Left lobe of liver (tissue), 2 donors: ENCODE data around the gene BRPF3. TPM values are rescaled to one million over a fixed set of nuclear protein-coding genes. Genes with fewer than 3 reads are reported as not detected.

Experiments used
- ATAC-seq: fragments of 200-7000 bp; cut with Tn5 transposase; one replicate; pipeline ENCODE4 v1.9.1; 2020; ENCODE audit warnings: mild to moderate bottlenecking, moderate library complexity
- DNase-seq: peaks from one replicate; pipeline ENCODE4 v3.0.0-alpha.2; 2020; ENCODE audit warnings: low spot score
- total RNA-seq: library from RNA; stranded (reverse); gene quantifications from one replicate; pipeline ENCODE4 v1.2.1, GENCODE V29; 2021
- donor health status: DM: no; HTN: no; CAD: no; lungs with moderate emphysema.
- donor health status: DM: no; HTN: yes; CAD: no.

The BRPF3 gene
- total RNA-seq, 1 donor from 2014 or later, result 18.4 TPM

GRCh38 chr6:36227379-36228228, 31.1 kb downstream of the BRPF3 start:
- DNase-seq (no peak), ATAC-seq (no peak)

DNA sequence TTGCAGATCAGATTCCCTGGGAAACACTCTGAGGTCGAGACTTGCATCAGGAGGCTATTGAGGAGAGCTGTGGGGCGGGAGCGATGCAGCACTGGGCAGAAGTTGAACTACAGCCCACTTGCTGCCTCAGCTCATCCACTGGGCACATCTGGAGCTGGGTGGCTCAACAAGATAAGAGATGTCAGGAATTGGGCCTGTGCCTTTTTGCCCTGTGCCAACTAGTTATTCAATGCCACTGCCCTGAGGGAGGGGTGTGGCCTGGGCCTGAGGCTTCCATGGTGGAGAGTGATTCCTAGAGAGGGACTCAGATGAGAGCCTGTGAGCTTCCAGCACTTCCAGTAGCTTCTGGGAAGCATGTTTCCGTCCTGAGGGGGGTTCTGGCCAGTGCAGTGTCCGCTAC, 32.7 kb downstream of the BRPF3 start:
- DNase-seq (no peak), ATAC-seq (peak; percentile 57)

DNA sequence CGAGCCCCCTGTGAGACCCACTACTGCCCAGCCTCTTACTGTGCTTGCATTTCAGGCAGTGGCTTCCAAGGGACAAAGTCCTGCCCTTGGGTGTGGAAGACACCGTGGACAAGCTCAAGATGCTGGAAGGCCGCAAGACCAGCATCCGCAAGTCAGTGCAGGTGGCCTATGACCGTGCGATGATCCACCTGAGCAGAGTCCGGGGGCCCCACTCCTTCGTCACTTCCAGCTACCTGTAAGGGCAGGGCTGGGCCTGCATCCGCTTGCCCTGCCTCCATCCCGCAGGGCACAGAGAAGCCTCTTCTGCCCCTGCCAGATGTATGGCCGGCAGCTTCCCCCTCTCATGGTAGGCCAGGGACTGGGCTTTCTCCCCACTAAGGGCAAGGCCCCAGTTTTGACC, 33.8 kb downstream of the BRPF3 start:
- ATAC-seq (no peak), DNase-seq (no peak)

DNA sequence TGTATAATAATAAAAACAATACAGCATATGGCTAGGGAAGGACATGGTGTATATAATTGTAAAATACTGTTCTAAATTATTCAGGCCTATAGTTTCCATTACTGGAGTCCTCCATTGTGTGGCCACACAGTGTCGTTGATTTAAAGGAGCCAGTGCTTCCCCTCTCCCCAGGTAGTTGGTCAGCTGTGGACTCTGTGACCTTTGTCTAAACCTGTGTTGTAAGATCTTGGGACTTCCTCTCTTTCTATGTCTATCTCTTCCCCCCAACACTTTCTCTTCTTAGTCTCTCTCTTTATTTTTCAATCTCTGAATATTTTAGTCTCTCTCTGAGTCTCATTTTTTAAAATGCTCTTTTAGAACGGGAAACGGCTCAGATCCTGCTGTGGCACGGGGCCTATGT, 35.6 kb downstream of the BRPF3 start:
- DNase-seq (no peak), ATAC-seq (peak; percentile 49)

DNA sequence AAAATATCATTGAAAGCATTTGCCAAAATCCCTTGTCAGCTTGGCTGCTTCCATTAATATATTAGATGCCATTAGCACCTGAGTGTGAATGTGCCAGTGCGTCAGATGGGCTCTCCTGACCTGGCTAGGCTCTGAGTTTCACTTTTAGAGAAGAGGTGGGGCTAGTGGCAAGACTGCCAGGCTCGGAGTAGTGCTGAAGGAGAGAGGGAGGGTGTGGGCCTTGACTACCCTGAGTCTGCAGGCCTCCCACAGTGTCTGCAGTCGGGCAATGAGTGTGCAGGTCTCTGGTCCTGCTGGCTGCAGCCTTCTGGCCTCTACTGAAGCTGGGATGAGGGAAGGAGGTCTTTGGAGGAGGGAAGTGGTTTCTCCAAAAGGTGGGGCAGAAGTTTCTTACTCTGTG, 38.8 kb downstream of the BRPF3 start:
- peak; percentile 37 for ATAC-seq

GRCh38 chr6:36235862-36236261, 39.3 kb downstream of the BRPF3 start:
- no peak for DNase-seq
- no peak for ATAC-seq

More for the DNA sequence above, 38.8 kb downstream of the BRPF3 start:
- DNase-seq, result no peak

GRCh38 chr6:36239774-36240173, 43.2 kb downstream of the BRPF3 start:
- DNase-seq, result no peak
- ATAC-seq, result no peak

GRCh38 chr6:36241728-36242127, 45.2 kb downstream of the BRPF3 start:
- ATAC-seq, result no peak
- no peak for DNase-seq

GRCh38 chr6:36242161-36242560, 45.6 kb downstream of the BRPF3 start:
- DNase-seq (no peak), ATAC-seq (no peak)

GRCh38 chr6:36242626-36243025, 46.1 kb downstream of the BRPF3 start:
- ATAC-seq (no peak), DNase-seq (no peak)

DNA sequence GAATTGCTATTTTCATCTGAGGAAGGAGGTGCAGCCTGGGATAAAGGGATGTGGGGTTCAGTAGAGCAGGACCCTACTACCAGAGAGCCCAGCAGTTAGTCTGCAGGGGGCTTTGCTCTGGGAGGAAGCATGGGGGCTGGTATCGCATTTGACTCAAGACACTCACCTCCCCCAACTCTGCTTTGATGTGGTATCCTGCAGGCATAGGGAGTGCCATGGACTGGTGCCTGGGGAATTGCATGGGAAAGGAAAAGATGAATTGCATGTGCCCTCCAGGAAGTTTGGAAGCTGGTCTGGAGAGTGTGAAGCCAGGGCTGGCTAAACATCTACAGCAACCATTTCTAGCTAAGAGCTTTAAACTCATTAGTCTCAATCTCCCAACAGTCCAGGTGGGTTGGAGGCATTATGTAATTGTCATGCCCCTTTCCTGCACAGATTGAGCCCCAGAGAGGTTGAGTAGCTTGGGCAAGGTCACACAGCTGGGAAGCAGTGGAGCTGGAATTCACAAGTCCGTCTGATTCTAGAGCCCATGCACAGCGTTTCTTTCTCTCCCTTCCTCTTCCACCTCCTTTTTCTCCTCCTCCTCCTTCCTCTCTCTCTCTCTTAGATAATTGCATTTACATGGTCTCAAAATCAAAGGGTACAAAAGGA, 47.1 kb downstream of the BRPF3 start:
- no peak for DNase-seq
- ATAC-seq, result no peak

GRCh38 chr6:36244641-36245280, 48.2 kb downstream of the BRPF3 start:
- ATAC-seq, result no peak

GRCh38 chr6:36245572-36246061, 49.1 kb downstream of the BRPF3 start:
- ATAC-seq, result peak; percentile 22
- no peak for DNase-seq

More at GRCh38 chr6:36244641-36245280, 48.2 kb downstream of the BRPF3 start:
- DNase-seq, result no peak

DNA sequence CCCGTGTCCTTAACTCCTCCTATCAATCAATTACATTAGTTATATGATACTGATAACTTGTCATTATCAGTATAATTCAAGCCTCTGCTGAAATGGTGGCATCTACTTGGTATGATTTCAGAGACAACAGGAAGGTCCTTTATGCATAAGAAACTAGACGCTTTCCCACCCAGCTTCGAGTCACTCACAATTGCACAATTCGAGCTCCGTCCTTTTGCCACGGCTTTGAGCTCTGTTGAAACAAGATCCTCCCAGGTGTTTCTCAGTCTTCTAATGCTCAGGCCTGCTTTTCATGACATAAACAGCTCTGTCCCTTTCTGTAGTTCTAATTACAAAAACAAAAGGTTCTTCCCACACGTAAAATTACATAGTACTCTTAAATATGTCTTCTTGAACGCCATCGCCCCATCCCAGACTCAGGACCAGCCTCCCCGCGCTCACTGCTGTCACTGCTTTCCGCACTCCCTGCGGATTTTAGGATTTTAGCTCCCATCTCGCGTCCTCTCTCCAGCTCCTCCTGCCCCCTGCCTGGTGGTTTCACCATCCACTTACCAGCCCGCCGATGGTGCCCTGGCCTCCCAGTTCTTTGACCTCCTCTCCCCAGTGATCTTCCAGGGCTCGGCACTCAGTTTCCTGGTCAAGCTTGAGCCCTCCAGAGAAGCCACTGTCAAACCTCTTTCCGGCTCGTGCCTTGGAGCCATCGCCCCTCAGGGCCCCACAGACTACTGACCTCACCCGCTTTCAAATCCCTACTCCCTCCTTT, 50.1 kb downstream of the BRPF3 start:
- ATAC-seq, result no peak

DNA sequence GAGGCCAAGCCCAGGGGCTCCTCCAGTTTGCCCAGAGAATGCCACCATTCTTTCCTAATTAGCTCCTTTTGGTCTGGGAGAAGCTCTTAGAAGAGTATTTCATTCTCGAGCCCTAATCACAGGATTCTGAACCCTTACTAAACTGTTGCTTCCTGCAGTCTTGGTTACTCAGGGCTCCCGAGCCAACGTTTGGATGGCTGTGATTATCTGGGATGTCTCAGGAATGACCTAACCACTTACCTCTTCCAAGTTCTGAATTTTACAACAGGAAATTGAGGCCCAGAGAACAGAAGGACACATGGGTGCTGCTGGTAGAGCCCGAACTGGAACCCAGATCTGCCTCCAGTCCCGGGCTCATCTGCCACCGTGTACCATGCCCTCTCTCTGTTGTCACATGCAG, 51.1 kb downstream of the BRPF3 start:
- ATAC-seq, result no peak
- DNase-seq, result no peak

More for the DNA sequence above, 50.1 kb downstream of the BRPF3 start:
- DNase-seq, result no peak

DNA sequence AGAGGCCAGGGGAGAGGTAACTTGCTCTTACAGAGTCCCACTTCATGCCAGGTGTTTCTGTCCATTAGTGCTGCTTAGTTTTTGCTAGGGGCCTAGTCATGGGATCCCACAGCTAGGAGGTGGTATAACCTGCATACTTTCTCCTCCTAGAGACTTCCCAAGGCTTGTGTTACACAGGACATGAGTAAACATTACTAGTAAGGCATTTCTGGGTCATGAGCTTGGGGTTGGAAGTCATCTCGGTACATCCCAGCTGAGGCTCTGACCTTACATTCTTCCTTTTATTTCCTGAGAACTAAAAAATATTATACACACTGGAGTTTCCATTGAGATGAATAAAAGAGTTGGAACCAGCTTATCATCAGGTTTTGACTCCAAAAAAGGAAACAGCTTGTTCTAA, 52.4 kb downstream of the BRPF3 start:
- ATAC-seq (no peak), DNase-seq (no peak)

DNA sequence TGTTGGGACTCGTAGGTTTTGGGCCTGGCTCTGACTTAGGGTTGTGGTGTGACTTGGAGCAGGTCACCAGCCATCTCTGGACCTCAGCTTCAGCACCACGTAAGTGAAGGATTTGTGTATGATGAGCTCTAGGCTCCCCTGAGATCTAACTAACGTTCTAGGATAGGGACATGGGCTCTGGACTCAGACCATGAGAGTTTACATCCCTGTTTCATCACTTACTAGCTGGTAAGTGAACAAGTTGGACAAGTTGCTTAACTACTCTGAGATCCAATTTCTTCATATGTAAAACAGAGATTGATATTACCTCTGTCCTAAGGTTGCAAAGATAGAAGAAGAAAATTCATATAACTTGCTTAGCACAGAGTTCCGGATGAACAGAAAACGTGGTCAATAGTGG, 53.0 kb downstream of the BRPF3 start:
- DNase-seq, result no peak
- ATAC-seq, result no peak

DNA sequence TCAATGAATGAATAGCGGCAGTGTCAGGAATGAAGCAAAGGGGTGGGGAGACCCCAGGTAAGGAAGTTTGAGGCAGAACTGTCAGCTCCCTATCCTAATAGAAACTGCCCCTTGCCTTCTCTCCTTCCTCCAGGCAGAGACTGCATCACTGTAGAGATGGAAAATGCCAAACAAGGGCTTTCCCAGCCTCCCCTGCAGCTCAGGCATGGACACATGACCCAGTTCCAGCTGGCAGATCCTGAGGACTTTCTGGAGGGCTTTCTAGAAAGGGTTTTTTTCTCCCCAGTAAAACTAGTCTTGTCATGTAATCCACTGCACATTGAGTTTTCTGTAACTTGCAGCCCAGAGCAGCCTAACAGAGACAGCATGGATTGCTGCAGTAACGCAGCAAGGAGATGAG, 55.5 kb downstream of the BRPF3 start:
- ATAC-seq (no peak), DNase-seq (no peak)

DNA sequence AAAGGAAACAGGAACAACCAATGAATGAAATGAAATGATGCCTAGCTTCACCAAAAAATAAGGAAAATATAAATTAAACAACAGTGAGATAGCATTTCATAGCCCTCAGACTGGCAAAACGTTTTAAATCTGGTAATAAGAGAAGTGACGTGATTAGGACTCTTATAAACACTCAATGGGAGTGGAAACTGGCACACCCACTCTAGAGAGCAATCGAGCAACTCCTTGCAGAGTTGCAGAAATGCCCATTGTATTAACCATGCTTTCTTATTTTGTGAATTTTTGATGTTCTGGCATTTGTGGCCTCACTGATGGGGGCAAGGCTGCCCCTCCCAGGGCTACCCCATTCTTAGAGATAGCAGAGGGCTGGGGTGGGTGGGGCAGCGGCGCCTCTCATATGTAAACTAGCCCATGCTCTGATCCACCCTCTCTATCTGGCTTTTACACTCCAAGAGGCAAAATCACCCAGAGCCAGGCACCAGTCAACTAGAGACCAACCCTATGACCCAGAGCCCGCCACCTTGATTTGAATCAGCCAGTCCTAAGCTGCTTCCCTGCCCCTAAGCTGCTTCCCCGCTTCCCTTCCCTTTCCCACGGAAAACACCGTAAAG, 67.0 kb downstream of the BRPF3 start:
- ATAC-seq (no peak), DNase-seq (no peak)

- DNase-seq (no peak), ATAC-seq (no peak)
Observed at GRCh38 chr6:36265744-36266143, 69.2 kb downstream of the BRPF3 start.
